ENCODE measurements around the gene TAF4.
"Not testable (repeated sequence)": the region's sequence is repeated elsewhere in the genome, so short reads cannot be mapped to it uniquely, and the experiment has no call there.

Gene TAF4

GRCh38 chr20:61949363-61949713 lies 116.3 kb downstream of the TAF4 start:
- no peak for DNase-seq (ENCODE audit: low read depth in 3 of 3, low spot score in 1 of 3)

GRCh38 chr20:61948586-61949362 lies 116.9 kb downstream of the TAF4 start:
- DNase-seq (ENCODE audit: low read depth in 3 of 3, low spot score in 1 of 3): no peak

DNA sequence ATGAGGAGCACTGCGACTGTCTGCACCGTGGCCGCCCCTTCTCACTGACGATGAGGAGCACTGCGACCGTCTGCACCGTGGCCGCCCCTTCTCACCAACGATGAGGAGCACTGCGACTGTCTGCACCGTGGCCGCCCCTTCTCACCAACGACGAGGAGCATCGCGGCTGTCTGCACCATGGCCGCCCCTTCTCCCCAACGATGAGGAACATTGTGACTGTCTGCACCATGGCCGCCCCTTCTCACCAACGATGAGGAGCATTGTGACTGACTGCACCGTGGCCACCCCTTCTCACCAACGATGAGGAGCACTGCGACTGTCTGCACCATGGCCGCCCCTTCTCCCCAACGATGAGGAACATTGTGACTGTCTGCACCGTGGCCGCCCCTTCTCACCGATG lies 117.6 kb downstream of the TAF4 start:
- DNase-seq (ENCODE audit: low read depth in 3 of 3, low spot score in 1 of 3): not testable (repeated sequence)

DNA sequence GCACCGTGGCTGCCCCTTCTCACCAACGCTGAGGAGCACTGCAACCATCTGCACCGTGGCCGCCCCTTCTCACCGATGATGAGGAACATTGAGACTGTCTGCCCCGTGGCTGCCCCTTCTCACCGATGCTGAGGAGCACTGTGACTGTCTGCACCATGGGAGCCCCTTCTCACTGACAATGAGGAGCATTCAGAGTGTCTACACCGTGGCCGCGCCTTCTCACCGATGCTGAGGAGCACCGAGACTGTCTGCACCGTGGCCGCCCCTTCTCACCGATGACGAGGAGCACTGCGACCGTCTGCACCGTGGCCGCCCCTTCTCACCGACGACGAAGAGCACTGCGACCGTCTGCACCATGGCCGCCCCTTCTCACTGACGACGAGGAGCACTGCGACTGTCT lies 120.2 kb downstream of the TAF4 start:
- DNase-seq (ENCODE audit: low read depth in 3 of 3, low spot score in 1 of 3): not testable (repeated sequence)

GRCh38 chr20:61944967-61945366 lies 120.7 kb downstream of the TAF4 start:
- not testable (repeated sequence) for DNase-seq (ENCODE audit: low read depth in 3 of 3, low spot score in 1 of 3)

- DNase-seq (ENCODE audit: low read depth in 3 of 3, low spot score in 1 of 3): no peak
These were observed 123.2 kb downstream of the TAF4 start for GRCh38 chr20:61942526-61942925.

- no peak for DNase-seq (ENCODE audit: low read depth in 3 of 3, low spot score in 1 of 3)
These were observed 123.8 kb downstream of the TAF4 start for GRCh38 chr20:61941721-61942405.

GRCh38 chr20:61940976-61941720 lies 124.5 kb downstream of the TAF4 start:
- DNase-seq (ENCODE audit: low read depth in 3 of 3, low spot score in 1 of 3): no peak

DNA sequence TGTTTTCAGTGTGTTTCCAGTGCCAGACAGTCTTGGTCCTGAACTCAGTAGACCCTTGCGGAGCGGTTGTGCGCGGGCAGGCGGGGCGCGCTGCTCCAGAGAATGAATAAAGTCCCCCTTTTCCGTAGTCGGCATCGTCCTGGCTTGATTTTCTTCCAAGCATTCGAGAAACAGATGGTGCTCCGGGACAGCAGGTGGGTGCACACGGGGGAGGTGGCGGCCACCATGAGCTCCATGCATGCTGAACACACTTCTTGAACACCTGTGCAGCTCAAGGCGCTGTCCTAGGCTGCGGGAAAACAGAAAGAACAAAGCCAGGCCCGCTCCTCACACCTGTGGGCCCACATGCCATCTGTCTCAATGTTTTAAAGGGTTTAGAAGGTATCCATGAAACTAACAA lies 125.2 kb downstream of the TAF4 start:
- DNase-seq (ENCODE audit: low read depth in 3 of 3, low spot score in 1 of 3): no peak

GRCh38 chr20:61939691-61940360 lies 125.9 kb downstream of the TAF4 start:
- no peak for DNase-seq (ENCODE audit: low read depth in 3 of 3, low spot score in 1 of 3)

DNA sequence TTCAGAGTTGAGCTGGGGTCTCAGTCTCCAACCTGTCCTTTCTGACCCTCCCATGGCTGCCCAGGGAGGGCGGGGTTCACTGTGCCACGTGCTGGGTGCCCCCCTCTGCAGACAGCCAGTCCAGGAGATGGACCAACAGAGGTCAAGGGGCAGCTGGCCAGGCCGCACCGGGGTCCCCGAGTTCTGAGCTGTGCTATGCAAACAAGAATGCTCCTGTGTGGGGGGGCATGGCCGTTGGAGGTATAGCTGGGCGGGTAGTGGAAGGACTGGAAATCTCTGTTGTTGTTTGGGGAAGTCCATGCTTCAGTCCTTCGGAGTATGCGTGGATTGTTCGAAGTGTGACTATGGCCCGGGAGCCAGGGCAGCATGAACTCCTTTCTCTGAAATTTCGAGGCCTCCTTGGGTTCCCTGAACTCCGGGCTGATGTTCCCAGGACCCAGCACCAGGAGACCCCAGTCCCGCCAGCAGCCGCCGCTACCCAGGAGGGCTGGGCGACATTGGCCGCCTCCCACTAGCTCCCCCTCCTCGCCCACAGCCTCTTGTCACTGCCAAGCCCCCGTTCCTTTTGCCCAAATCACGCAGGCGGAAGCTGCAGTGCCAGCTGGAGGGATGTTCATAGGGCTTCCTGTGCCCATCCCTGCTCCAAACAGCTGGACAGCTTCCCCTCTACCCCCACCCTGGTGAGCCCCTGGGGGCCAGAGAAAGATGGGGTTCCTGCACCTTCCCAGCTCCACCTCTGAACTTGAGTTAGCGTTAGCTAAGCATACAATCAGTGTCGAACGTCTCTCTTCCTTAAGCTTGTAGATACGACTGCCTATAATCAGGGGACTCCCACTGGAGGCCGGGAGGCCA lies 126.6 kb downstream of the TAF4 start:
- DNase-seq (ENCODE audit: low read depth in 3 of 3, low spot score in 1 of 3): no peak

DNA sequence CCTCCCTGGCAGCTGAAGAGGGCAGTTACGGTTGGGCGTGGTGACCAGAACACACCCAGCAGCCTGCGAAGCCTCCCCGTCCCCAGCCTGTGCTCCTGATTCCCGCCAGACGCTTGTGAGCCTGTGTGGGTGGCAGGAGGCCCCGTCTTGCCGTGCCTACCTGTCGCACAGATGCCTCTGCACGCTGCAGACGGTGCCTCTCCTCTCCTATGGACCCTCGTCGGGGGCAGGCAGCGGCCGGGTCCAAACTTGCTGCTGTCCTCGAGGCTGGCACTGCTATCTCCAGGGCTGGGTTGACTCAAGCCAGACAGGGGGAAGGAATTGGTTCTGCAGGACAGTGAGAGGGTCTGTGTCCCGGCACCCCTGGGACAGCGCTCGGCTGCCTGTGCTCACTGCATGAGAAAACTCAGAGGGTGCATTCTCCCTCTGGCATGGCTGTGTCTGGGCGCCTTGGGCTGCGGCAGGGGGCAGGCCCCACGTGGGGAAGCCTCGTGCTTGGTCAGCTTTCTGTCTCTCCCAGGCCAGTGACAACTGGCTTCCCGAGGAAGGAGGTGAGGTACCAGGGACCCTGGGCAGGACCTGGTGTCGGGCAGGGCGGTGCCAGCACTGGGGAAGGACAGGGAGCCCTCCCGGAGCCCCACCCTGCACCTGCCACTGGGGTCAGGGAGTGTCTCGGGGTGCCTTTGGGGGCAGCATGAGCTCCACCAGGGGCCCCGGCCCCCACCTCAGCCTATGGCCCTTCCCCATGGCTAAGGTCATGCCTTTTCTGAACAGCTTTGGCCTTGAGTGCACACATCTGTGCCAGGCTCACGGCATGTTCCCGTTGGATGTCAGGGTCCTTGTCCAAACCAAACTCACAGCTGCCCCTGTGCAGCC lies 127.5 kb downstream of the TAF4 start:
- no peak for DNase-seq (ENCODE audit: low read depth in 3 of 3, low spot score in 1 of 3)

- no peak for DNase-seq (ENCODE audit: low read depth in 3 of 3, low spot score in 1 of 3)
These were observed 128.3 kb downstream of the TAF4 start for GRCh38 chr20:61937146-61937962.

DNA sequence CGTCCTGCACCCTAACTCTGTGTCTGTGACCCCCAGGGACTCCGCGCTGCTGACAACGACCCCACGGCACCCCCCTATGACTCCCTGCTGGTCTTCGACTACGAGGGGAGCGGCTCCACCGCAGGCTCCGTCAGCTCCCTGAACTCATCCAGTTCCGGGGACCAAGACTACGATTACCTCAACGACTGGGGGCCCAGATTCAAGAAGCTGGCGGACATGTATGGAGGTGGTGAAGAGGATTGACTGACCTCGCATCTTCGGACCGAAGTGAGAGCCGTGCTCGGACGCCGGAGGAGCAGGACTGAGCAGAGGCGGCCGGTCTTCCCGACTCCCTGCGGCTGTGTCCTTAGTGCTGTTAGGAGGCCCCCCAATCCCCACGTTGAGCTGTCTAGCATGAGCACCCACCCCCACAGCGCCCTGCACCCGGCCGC lies 129.0 kb downstream of the TAF4 start:
- DNase-seq (ENCODE audit: low read depth in 3 of 3, low spot score in 1 of 3): no peak

GRCh38 chr20:61935926-61936700 lies 129.6 kb downstream of the TAF4 start:
- DNase-seq (ENCODE audit: low read depth in 3 of 3, low spot score in 1 of 3): no peak

DNA sequence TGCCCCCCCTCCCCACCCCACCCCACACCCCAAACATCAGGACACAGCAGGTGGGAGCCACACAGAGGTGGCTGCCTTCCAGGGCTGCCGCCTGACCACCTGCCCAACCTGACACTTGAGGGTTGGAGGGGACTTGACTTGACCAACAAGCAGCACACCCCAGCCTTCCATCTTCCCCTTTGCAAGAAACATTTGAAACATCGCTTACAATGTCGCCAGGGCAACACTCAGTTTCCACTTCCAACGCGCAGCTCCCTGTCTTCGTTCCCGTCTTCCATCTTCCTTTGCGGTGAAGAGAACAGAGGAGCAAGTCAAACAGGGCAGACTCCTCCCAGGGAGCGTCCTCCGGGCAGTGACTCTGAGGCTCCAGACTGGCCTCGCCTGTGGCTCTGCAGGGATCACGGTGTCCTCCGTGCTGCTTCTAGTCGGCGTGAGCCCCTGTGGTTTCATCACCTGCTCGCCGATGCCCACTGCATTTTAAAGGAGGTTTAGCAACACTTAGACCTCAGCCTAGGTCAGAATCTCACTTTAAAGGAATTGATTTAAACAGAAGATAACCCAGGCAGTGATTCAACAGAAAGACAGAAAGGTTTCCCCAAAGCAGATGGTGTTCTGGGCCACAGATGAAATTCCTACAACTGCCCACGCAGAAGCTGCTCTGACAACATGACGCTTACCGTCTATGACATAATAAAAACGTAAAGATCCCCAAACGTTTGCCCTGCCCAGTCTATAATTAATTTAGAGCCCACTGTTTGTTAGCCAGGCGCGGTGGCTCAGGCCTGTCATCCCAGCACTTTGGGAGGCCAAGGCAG lies 130.8 kb downstream of the TAF4 start:
- no peak for DNase-seq (ENCODE audit: low read depth in 3 of 3, low spot score in 1 of 3)

Data from stimulated activated CD4-positive, alpha-beta T cell treated with anti-CD3 and anti-CD28 coated beads, TNF-alpha, amount 100 ng/mL, for 1 hour (primary cell).